HK-2 (cell line): ENCODE measurements around the gene IRF8.

ENCODE experiments used
- DNase-seq: peaks from one replicate; pipeline ENCODE4 v3.0.0-alpha.2; 2018; ENCODE audit not compliant: unreplicated experiment

Gene IRF8

DNA sequence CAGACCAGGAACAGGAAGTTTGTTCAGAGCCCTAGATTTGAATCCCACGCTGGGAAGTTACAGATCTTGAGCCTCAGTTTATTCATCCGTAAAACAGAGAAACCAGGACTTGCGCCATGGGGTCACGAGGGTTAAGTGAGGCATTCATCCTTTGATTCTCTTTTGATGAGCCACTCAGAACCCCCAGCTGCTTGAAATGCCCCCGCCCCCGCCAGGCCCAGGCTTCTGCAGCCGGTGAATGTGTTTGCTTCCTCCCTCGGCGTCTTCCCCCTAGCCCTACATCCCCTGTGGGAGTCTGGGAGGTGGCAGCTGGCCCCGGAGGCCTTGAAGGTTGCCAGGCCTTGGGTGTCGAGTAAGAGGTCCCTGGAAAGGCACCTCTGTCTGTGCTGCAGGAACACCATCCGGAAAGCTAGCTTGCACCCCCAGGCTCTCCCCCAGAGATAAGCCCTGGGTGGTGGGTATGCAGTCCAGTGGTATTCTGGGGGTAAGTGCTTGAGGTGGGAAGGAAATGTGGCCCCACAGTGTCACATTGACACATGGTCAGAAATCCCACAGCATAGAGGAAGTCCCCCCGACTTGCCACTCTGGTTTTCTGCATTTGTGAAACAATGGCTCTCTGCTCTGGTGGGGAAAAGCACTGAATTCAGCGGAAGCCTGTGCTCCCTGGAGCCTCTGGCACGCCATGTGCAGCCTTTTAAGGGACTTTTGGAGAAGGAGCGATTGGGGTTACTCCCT lies 14.9 kb downstream of the IRF8 start:
- no peak for DNase-seq

DNA sequence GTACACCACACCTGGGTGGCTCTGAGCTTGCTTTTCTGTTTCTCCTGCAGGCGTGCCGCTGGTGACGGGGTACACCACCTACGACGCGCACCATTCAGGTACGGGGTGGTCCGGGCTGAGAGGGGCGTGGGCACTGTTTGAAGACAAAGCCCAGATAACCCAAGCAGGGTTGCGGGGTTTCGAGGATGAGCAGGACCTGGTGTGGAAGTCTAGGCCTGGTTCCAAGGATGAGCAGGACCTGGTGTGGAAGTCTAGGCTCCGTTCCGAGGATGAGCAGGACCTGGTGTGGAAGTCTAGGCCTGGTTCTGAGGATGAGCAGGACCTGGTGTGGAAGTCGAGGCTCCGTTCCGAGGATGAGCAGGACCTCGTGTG lies 15.4 kb downstream of the IRF8 start:
- DNase-seq, result no peak

GRCh38 chr16:85915125-85915845 lies 16.3 kb downstream of the IRF8 start:
- no peak for DNase-seq

GRCh38 chr16:85916141-85916890 lies 17.4 kb downstream of the IRF8 start:
- DNase-seq, result no peak

DNA sequence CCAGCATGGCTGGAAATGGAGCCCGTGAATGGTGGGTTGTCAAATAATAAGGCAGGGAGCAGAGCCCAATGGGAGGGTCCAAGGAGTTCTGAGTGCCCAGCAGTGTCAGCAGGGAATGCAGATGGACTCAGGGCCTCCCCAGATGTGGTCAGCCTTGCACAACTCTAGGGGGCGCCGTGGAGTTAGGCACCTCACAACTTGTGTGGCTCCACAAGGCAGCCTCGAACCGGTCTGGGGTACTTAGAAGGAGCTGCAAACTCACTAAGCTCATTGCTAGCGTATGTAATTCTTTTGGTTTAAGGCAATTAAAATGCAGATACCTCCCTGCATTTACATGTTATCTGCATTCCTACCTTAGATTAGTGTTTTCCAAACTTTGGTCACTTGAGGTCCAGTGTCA lies 18.1 kb downstream of the IRF8 start:
- no peak for DNase-seq

DNA sequence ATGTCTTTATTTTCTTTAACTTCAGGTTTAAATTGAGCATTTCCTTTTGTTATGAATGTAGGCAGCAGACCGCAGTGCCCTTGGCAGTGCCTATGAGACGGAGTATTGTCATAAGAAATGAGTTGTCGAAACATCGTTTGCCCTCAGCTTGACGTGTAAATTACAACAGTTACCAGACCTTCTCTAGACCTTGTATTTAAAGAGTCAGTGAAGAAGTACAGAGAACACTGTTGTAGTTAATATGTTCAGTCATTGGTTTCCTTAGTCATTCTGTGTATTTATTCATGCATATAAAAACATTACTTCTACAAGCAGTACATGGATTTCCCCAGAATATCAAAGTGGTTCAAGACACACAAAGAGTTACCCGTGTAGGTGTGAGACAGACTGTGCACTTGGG lies 19.0 kb downstream of the IRF8 start:
- no peak for DNase-seq

- DNase-seq, result no peak
Measured at GRCh38 chr16:85918436-85918835, 19.5 kb downstream of the IRF8 start.

DNA sequence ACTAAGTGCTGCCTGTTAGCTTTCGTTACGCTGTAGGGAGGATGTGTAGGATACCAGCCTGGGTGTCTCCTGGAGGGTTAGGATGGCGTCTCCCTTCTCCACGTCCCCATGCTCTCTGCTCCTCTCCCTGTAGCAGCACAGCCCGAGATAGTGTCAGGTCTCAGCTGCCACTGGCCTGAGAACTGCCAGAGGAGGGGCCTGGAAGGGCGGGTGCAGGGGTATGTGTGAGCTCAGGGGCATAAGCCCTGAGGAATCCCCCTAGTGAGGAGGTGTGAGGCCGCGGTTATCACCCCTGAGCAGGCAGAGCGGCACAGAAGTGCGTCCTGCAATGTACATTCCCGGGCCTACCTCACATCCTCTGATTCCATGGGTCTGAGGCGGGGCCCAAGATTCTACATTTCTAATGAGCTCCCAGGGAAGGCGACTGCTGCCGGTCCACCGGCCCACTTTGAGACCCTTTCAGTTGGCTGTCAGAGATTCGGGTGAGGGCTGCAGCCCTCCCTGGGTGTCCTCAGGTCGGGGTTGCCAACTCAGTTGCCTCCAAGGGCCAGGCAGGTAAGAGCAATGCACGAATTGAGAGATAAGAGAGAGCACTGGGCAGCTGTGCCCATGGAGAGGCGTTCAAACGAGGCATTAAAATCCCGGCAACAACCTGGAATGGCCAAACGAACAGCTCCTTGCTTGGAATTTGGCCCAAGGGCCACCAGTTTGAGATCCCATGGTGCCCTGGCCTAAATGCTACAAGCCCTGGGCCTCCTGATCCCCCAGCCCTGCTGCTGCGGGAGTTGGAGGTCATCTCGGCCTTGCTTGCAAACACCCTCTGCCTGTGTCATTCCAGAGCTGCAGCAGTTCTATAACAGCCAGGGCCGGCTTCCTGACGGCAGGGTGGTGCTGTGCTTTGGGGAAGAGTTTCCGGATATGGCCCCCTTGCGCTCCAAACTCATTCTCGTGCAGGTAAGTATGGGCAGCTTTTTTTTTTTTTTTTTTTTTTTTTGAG lies 20.6 kb downstream of the IRF8 start:
- no peak for DNase-seq

DNA sequence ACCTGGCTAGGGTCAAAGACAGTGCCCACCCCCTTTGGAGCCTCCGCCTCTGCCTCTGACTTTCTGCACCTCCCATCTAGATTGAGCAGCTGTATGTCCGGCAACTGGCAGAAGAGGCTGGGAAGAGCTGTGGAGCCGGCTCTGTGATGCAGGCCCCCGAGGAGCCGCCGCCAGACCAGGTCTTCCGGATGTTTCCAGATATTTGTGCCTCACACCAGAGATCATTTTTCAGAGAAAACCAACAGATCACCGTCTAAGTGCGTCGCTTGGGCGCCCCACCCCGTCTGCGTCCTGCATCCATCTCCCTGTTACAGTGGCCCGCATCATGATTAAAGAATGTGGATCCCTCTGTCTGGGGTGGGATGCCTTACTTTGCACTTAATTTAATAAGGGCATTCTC lies 22.1 kb downstream of the IRF8 start:
- DNase-seq, result no peak

GRCh38 chr16:85923153-85924021 lies 24.4 kb downstream of the IRF8 start:
- no peak for DNase-seq

DNA sequence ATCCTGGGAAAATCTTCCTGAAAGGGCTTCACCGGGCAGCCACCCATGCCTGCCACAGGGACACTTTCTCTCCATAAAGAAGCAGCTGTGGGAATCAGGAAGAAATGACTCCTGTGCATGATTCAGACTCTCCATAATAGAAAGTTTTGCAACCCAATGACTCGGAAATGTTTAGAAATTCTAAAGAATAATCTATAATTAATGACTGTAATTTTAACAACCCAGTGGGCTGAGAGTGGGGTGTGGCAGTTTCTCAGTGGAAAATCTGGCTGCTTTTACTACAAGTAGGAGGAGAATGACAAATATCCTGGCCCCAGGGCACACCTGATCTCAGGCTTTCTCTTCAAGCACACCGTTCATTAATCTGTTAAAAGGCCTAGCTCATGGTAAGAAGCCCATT lies 25.7 kb downstream of the IRF8 start:
- DNase-seq, result no peak

DNA sequence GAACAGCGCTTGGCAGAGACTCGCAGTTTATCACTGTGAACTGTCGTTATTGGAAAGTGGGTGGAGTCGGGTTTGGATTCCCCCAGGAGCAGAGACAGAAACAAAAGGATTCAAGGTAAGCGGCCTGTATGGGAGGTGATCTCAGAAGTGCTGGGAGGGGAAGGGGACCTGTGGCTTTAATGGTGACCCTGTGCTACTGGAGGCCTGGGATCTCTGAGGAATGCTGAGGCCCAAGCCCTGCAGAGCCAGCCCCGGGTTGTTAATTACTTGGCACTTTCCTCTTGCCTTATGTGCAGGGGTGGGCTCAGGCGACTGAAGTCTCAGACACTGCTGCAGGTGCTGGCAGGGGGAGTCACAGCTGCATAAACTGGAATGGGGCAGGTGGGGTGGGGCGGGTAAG lies 27.4 kb downstream of the IRF8 start:
- no peak for DNase-seq

DNA sequence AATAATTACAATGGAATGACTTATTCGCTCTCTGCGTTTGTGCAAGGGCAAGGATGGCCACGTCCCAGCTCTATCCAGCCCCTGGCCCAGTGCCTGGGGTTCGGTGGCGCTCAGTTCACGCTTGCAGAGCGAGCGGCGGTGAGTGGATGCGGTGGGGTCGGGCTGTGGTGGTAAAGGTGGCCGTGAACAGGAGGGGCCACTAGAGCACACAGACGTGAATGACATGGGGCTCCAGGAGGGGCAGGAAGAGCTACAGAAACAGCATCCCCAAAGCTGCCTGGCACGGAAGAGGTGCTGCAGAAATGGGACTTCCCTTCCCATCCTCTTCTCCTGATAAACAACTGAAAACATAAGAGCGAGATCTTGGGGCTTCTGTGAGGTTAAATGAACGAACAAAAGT lies 28.4 kb downstream of the IRF8 start:
- no peak for DNase-seq

GRCh38 chr16:85927959-85928358 lies 29.0 kb downstream of the IRF8 start:
- DNase-seq, result no peak

DNA sequence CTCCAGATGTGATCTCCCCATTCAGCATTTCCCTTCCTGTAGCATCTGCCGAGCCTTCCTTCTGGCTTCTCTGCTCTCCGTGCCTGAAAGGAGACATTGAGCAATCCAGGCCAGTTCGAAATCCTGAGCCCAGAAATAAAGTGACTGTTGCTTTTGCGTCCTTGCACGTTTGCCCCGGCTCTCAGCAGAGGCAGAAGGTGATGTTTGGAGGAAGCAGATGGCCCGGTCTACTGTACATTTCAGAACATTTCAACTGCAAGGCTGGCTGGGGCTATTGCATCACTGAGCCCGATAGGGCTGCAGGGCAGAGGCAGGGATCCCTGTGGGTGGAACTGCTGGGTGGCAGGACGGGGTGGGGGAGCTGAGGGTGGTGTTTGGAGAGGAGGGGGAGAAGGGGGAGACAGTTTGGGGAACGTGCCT lies 29.4 kb downstream of the IRF8 start:
- no peak for DNase-seq

DNA sequence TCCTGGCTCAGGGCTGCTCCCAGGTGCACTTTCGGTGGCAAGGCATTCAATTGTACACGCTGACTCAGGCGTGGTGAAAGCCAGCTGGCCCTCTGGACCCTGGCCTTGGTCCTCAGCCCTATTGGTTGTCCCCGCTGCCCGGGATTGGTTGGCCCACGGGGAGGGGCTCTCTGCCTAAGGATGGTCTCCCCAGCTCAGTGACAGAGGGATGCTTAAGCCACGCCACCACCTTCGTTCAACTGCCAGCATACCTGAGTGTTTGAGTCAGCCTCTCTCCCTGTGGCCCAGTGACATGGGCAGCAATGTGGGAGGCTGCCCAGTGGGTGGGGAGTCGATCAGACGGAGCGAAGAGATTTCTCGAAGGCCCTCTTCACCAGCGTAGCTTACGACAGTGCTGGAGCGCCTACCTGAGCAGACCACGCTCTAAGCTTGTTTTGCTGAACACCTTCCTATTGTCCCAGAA lies 30.3 kb downstream of the IRF8 start:
- DNase-seq, result no peak

DNA sequence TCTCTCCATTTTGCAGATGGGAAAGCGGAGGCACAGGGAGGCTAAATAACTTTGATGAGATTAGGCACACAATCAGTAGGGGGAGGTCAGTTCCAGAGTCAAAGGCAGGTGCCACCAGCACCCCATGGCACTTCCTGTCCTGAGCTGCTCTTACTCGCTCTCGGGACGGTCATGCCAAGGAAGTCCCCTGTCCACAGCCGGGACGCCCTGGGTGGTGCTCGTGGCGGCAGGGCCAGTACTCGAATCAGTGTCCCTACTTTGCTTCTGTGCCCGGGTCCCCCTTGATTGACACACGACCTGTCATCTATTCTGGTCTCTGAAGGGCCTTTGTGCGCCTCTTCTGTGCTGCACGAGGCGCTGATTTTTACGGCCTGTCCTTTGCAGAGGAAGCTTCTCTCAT lies 31.3 kb downstream of the IRF8 start:
- no peak for DNase-seq

GRCh38 chr16:85931596-85932402 lies 32.8 kb downstream of the IRF8 start:
- no peak for DNase-seq

DNA sequence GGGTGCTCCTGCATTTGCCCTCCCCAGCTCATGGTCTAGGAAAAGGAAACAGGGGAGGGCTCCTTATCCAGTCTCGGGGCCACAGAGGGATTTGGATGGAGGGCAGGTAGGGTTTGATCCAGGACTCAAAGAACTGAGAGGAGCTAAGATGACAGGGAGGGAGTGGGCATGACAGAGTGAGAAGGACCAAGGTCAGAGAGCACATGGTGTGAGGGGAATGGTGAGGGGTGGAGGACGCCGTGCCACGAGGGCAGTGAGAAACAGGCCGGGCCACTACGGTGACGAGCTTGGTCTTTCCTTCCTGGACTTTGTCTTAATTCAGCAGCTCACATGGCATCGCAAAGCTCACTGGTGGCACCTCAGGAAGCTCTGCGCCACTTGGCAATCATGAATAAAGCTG lies 35.2 kb downstream of the IRF8 start:
- no peak for DNase-seq
